GM12872 (cell line): ENCODE measurements around the gene MICAL3.

Experiments
- TF ChIP-seq, protein P1 (sequence below): IDR thresholded peaks from 3 replicates; pipeline ENCODE4 v1.5.1; 2011; ENCODE audit warnings: low read depth, mild to moderate bottlenecking, low read length, moderate library complexity; ENCODE audit not compliant: insufficient read depth

Gene MICAL3

GRCh38 chr22:17990147-17990546, 34.2 kb downstream of the MICAL3 start:
- TF ChIP-seq, protein P1, sequence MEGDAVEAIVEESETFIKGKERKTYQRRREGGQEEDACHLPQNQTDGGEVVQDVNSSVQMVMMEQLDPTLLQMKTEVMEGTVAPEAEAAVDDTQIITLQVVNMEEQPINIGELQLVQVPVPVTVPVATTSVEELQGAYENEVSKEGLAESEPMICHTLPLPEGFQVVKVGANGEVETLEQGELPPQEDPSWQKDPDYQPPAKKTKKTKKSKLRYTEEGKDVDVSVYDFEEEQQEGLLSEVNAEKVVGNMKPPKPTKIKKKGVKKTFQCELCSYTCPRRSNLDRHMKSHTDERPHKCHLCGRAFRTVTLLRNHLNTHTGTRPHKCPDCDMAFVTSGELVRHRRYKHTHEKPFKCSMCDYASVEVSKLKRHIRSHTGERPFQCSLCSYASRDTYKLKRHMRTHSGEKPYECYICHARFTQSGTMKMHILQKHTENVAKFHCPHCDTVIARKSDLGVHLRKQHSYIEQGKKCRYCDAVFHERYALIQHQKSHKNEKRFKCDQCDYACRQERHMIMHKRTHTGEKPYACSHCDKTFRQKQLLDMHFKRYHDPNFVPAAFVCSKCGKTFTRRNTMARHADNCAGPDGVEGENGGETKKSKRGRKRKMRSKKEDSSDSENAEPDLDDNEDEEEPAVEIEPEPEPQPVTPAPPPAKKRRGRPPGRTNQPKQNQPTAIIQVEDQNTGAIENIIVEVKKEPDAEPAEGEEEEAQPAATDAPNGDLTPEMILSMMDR, result no peak

DNA sequence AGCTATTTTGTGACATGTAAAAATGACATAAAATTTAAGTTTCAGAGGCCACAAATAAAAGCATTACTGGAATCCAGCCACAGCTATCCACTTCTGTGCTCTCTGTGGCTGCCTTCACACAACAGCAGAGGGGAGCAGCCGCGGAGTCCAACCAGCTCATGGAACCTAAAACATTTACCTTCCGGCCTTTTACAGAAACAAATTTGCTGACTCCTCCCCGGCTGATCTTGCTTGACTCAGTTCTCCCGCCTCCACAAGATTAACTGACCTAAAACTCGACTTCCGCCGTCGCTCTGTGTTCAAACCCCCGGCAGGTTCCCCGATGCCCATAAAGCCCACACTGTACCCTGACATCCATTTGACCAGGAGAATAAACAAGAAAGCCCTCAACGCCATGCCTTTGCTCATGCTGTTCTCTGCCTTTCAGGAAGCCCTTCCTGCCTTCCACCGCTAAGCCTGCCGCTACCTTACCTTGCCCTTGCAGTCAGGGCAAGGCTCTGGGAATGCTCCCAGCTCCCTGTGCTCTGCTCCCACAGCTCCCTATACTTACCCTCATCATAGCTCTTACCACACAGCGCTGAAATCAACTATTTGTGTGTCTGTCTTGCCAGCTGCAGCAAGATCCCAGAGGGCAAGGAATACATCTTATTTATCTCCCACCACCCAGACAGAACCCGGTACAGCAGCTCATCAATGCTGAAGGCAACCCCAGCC, 35.4 kb downstream of the MICAL3 start:
- TF ChIP-seq, protein P1, result no peak

GRCh38 chr22:17985606-17986005, 38.8 kb downstream of the MICAL3 start:
- TF ChIP-seq, protein P1, result no peak

GRCh38 chr22:17984114-17984513, 40.2 kb downstream of the MICAL3 start:
- TF ChIP-seq, protein P1, result no peak

DNA sequence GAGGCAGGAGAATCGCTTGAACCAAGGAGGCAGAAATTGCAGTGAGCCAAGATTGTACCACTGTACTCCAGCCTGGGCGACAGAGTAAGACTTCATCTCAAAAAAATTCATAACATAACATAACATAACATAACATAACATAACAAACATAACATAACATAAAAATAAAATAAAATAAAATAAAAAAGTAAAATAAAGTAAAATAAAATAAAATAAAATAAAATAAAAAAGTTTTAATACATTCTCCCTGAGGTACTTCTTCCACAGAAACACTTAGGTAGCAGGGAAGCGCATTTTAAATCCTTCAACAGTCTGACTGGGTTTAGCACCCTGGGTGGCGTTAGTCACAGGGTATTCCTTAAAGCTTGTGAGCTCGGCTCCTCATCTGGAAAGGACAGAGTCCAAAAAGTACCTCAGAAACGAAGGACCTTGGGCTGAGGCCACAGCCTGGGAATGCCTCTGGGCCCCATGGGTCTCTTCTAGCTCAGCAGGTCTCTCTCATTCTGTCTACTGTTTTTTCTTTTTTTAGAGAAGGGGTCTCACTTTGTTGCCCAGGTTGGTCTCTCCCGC, 41.7 kb downstream of the MICAL3 start:
- TF ChIP-seq, protein P1, result no peak

GRCh38 chr22:17981497-17981896, 42.9 kb downstream of the MICAL3 start:
- TF ChIP-seq, protein P1, result no peak

DNA sequence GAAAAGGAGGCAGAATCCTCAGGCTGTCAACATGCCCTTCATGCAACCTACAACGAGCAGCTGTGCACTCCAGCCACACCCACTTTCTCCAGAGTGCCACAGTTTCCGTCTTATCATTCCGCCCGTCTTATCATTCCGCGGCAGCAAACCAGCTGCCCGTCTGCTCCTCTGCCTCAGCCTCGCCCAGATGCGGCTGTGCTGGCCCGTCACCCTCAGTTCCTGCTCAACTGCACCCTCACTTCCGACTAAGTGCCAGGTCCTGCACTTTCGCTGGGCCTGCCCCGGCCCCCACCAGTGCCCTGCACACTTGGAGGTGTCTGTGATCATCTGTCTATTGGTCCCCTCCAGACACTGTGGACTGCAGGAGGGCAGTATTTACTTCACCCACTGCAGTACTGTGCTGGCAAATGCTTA, 43.7 kb downstream of the MICAL3 start:
- TF ChIP-seq, protein P1, result no peak
